ENCODE results near the gene C1QTNF12.

Gene C1QTNF12

GRCh38 chr1:1215881-1216605 lies 30.5 kb downstream of the C1QTNF12 start:
- Histone ChIP-seq H3F3A (ENCODE audit: insufficient read depth) (no peaks in the 10 kb centered on the region), H3K79me2 (ENCODE audit: insufficient read depth, low read length) (no peaks in the 10 kb centered on the region), H4K20me1 (ENCODE audit: low read depth, low read length) (no peaks in the 10 kb centered on the region), H3K27me3 (ENCODE audit: low read length) (no peaks in the 10 kb centered on the region), H3K4me3 (ENCODE audit: insufficient read depth, low read length, poor library complexity, severe bottlenecking) (no peak overlapping the region), H3K9me3 (ENCODE audit: insufficient read depth, low read length) (no peaks in the 10 kb centered on the region), H2AFZ (ENCODE audit: low read depth, low read length, severe bottlenecking) (no peak overlapping the region), H3K9ac (ENCODE audit: low read length) (no peak overlapping the region), H3K4me2 (ENCODE audit: low read depth, low read length, poor library complexity, severe bottlenecking) (no peak overlapping the region), H3K27ac (ENCODE audit: low read depth, low read length) (no peak overlapping the region), H3K9me2 (replicated peaks; ENCODE audit: insufficient read depth, low read length) (no peaks in the 10 kb centered on the region), H3K36me3 (ENCODE audit: low read length) (no peaks in the 10 kb centered on the region)
- TF ChIP-seq EZH2phosphoT487 (conservative IDR thresholded peaks at IDR 0.05; ENCODE audit: low read length), result no peak
- no peak for TF ChIP-seq CTCF (IDR thresholded peaks at IDR 0.05; ENCODE audit: insufficient read depth, low read length, poor library complexity, severe bottlenecking)

GRCh38 chr1:1215080-1215676 lies 31.3 kb downstream of the C1QTNF12 start:
- Histone ChIP-seq H3K27me3 (ENCODE audit: low read length) (no peaks in the 10 kb centered on the region), H3K4me2 (ENCODE audit: low read depth, low read length, poor library complexity, severe bottlenecking) (no peak overlapping the region), H3K9ac (ENCODE audit: low read length) (no peak overlapping the region)

GRCh38 chr1:1213345-1214265 lies 32.9 kb downstream of the C1QTNF12 start, which contains the start of gene TNFRSF4:
TNFRSF4 (minus strand) TSS chr1:1214153; CDS start chr1:1214127, 26 bp downstream.
- H3K9me3 ChIP-seq (ENCODE audit: insufficient read depth, low read length), result no peaks in the 10 kb centered on the region
- no peaks in the 10 kb centered on the region for H3K9me2 ChIP-seq (replicated peaks; ENCODE audit: insufficient read depth, low read length)
- no peak within 1 kb of the TSS for H3K4me2 ChIP-seq (ENCODE audit: low read depth, low read length, poor library complexity, severe bottlenecking)
- no peak within 1 kb of the TSS for H3K4me3 ChIP-seq (ENCODE audit: insufficient read depth, low read length, poor library complexity, severe bottlenecking)
- no peaks in the 10 kb centered on the region for H3K27me3 ChIP-seq (ENCODE audit: low read length)
- no peaks in the 10 kb centered on the region for H3K79me2 ChIP-seq (ENCODE audit: insufficient read depth, low read length)
- no peak within 1 kb of the TSS for H3K9ac ChIP-seq (ENCODE audit: low read length)
- no peaks in the 10 kb centered on the region for H4K20me1 ChIP-seq (ENCODE audit: low read depth, low read length)
- H3K27ac ChIP-seq (ENCODE audit: low read depth, low read length), result no peak within 1 kb of the TSS
- no peak within 1 kb of the TSS for H2AFZ ChIP-seq (ENCODE audit: low read depth, low read length, severe bottlenecking)
- no peaks in the 10 kb centered on the region for H3K36me3 ChIP-seq (ENCODE audit: low read length)
- H3F3A ChIP-seq (ENCODE audit: insufficient read depth), result no peaks in the 10 kb centered on the region
- TF ChIP-seq EZH2phosphoT487 (conservative IDR thresholded peaks at IDR 0.05; ENCODE audit: low read length) (no peak), CTCF (IDR thresholded peaks at IDR 0.05; ENCODE audit: insufficient read depth, low read length, poor library complexity, severe bottlenecking) (no peak)

More at GRCh38 chr1:1215080-1215676, 31.3 kb downstream of the C1QTNF12 start:
- Histone ChIP-seq H2AFZ (ENCODE audit: low read depth, low read length, severe bottlenecking) (no peak overlapping the region), H3K9me3 (ENCODE audit: insufficient read depth, low read length) (no peaks in the 10 kb centered on the region), H3K27ac (ENCODE audit: low read depth, low read length) (no peak overlapping the region), H3K4me3 (ENCODE audit: insufficient read depth, low read length, poor library complexity, severe bottlenecking) (no peak overlapping the region), H3K9me2 (replicated peaks; ENCODE audit: insufficient read depth, low read length) (no peaks in the 10 kb centered on the region), H4K20me1 (ENCODE audit: low read depth, low read length) (no peaks in the 10 kb centered on the region), H3F3A (ENCODE audit: insufficient read depth) (no peaks in the 10 kb centered on the region), H3K36me3 (ENCODE audit: low read length) (no peaks in the 10 kb centered on the region), H3K79me2 (ENCODE audit: insufficient read depth, low read length) (no peaks in the 10 kb centered on the region)
- no peak for TF ChIP-seq EZH2phosphoT487 (conservative IDR thresholded peaks at IDR 0.05; ENCODE audit: low read length)
- TF ChIP-seq CTCF (IDR thresholded peaks at IDR 0.05; ENCODE audit: insufficient read depth, low read length, poor library complexity, severe bottlenecking), result no peak
